ENCODE measurements around the gene OR1I1. TPM values are rescaled to one million over a fixed set of nuclear protein-coding genes. Genes with fewer than 3 reads are reported as not detected.

Gene OR1I1
- total RNA-seq, 1 experiment from 2014 or later: not detected

GRCh38 chr19:15136234-15136954, 54.4 kb downstream of the OR1I1 start:
- no peaks in the 10 kb centered on the region for H3K36me3 ChIP-seq (replicated peaks; ENCODE audit: control insufficient read depth, insufficient read depth, low read length)
- no peak overlapping the region for H3K4me3 ChIP-seq (ENCODE audit: insufficient read depth, low read depth, low read length)
- no peaks in the 10 kb centered on the region for H3K27me3 ChIP-seq (ENCODE audit: control insufficient read depth, insufficient read depth, low read length)
- no peak for DNase-seq

DNA sequence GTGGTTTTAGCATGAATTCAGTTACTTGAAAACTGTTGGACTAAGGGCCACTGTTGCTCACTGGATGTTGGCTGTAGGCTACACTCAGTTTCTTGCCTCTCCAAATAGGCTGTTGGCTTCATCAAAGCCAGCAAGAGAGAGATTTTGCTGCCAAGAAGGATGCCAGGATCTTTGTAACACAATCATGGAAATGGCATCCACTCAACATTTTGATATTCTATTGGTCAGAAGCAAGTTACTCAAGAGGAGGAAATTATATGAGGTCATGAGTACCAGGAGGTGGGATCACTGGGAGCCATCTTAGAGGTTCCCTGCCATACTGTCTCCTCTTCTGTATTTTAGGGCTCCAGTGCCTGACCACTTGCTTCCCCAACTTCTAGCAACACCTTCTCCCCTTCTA, 55.8 kb downstream of the OR1I1 start:
- no peaks in the 10 kb centered on the region for H3K36me3 ChIP-seq (replicated peaks; ENCODE audit: control insufficient read depth, insufficient read depth, low read length)
- DNase-seq: no peak
- H3K27me3 ChIP-seq (ENCODE audit: control insufficient read depth, insufficient read depth, low read length): no peaks in the 10 kb centered on the region
- no peak overlapping the region for H3K4me3 ChIP-seq (ENCODE audit: insufficient read depth, low read depth, low read length)

GRCh38 chr19:15138427-15138826, 56.4 kb downstream of the OR1I1 start:
- Histone ChIP-seq H3K27me3 (ENCODE audit: control insufficient read depth, insufficient read depth, low read length) (no peaks in the 10 kb centered on the region), H3K36me3 (replicated peaks; ENCODE audit: control insufficient read depth, insufficient read depth, low read length) (no peaks in the 10 kb centered on the region), H3K4me3 (ENCODE audit: insufficient read depth, low read depth, low read length) (no peak overlapping the region)
- no peak for DNase-seq

DNA sequence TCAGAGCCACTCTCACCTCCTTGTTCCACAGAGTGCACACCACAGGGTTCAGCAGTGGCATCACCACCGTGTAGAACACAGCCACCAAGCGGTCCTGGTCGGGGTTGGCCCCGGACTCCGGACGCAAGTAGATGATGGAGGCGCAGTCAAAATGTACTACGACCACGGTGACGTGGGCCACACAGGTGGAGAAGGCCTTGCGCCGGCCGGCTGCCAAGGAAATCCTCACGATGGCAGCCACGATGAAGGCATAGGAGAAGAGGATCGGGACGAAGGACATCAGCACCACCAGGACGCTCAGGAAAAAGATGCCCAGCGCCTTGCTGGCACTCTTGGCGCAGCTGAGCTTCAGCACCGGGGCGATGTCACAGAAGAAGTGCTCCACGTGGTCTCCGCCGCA, 59.1 kb downstream of the OR1I1 start:
- Histone ChIP-seq H3K27me3 (ENCODE audit: control insufficient read depth, insufficient read depth, low read length) (no peaks in the 10 kb centered on the region), H3K4me3 (ENCODE audit: insufficient read depth, low read depth, low read length) (no peak overlapping the region)

GRCh38 chr19:15142313-15142712, 60.3 kb downstream of the OR1I1 start:
- Histone ChIP-seq H3K36me3 (replicated peaks; ENCODE audit: control insufficient read depth, insufficient read depth, low read length) (no peaks in the 10 kb centered on the region), H3K4me3 (ENCODE audit: insufficient read depth, low read depth, low read length) (no peak overlapping the region), H3K27me3 (ENCODE audit: control insufficient read depth, insufficient read depth, low read length) (no peaks in the 10 kb centered on the region)
- DNase-seq: no peak

More for the DNA sequence above, 59.1 kb downstream of the OR1I1 start:
- no peak for DNase-seq
- H3K36me3 ChIP-seq (replicated peaks; ENCODE audit: control insufficient read depth, insufficient read depth, low read length): no peaks in the 10 kb centered on the region

Other genes starting within 250 kb of the OR1I1 start
- not detected in 2 replicates for gene OR7A5, start 247.0 kb upstream of the OR1I1 start, total RNA-seq (2014; rRNA removed; shearing (Covaris generic))
- not detected in 2 replicates for gene OR7C1, start 247.0 kb upstream of the OR1I1 start, total RNA-seq (2014; rRNA removed; shearing (Covaris generic))
- gene OR7A10, start 233.3 kb upstream of the OR1I1 start, total RNA-seq (2014; rRNA removed; shearing (Covaris generic)): not detected in 2 replicates
- not detected in 2 replicates for gene OR7A17, start 196.1 kb upstream of the OR1I1 start, total RNA-seq (2014; rRNA removed; shearing (Covaris generic))
- not detected in 2 replicates for gene OR7C2, start 140.7 kb upstream of the OR1I1 start, total RNA-seq (2014; rRNA removed; shearing (Covaris generic))
- gene SLC1A6, start 102.3 kb upstream of the OR1I1 start, total RNA-seq (2014; rRNA removed; shearing (Covaris generic)): 0.62 TPM in 1 of 2 replicates, not detected in the other
- gene CASP14, start 32.7 kb upstream of the OR1I1 start, total RNA-seq (2014; rRNA removed; shearing (Covaris generic)): not detected in 2 replicates
- 13.7 and 17.5 TPM in 2 replicates for gene SYDE1, start 25.2 kb downstream of the OR1I1 start, total RNA-seq (2014; rRNA removed; shearing (Covaris generic))
- gene NOTCH3, start 118.8 kb downstream of the OR1I1 start, total RNA-seq (2014; rRNA removed; shearing (Covaris generic)): 47.0 and 52.1 TPM in 2 replicates
- 5.4 and 6.2 TPM in 2 replicates for gene EPHX3, start 150.2 kb downstream of the OR1I1 start, total RNA-seq (2014; rRNA removed; shearing (Covaris generic))

All from H7 (cell line).